D721Med (cell line): ENCODE data around the gene TTI1.

Source experiments
- DNase-seq: peaks from one replicate; pipeline ENCODE4 v3.0.0; 2011; ENCODE audit warnings: low spot score; ENCODE audit not compliant: insufficient read length
- FAIRE-seq: peaks from 2 replicates; lab custom pipeline; 2011; peaks lifted over from hg19 to GRCh38; lab: Jason Lieb, UNC
- CTCF ChIP-seq: IDR thresholded peaks from 2 replicates; pipeline ENCODE4 v1.5.1; 2012; ENCODE audit warnings: mild to moderate bottlenecking, control low read depth; ENCODE audit not compliant: insufficient read depth; ENCODE audit errors: missing control alignments

TTI1 gene

DNA sequence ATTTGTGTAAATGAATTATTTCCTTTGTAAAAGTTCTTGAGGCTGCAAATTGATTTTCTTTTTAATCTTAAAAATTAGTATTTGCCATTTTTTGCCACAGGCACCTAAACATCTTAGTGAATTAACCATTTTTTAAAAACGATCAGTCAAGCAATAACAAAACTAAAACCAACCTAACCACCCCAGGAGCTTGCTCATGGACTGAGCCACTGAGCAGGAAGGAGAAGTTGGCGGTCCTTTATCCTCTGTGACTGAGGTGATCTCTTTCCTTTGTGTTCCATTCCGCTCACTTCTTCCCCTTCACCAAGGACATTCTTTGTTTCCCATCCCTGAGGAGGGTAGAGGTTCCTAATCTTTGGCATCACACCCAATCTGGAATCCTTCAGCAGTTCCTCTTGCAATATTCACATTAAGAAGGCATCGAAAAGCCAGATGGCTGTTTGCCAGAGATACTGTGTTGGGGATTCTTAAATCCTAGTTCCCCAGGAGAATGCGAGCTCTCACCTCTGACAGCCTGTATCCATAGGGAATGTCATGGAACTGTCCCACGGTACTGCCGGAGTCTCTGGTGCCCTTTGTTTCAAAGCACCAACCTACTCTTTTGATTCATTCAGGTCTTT lies 30.8 kb upstream of the TTI1 start:
- no peak for TF ChIP-seq CTCF
- DNase-seq, result no peak
- no peak for FAIRE-seq

GRCh38 chr20:38062890-38063289 lies 29.6 kb upstream of the TTI1 start:
- DNase-seq, result no peak
- TF ChIP-seq CTCF, result no peak
- no peak for FAIRE-seq

DNA sequence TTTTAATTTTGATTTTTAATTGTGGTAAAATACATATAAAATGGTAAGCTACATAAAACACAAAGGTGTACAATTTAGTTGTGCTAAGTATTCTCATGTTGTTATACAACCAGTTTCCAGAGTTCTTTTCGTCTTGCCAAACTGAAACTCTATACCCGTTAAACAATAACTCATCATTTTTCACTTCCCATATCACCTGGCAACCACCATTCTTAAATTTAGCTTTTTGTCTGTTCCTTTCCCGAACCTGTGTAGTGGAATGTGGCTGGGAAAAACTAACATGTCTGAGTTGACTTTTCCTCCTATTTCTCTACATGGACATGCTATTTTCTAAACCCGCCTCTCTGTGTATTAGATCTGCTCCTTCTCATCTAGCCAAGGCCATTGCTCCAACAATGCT lies 27.9 kb upstream of the TTI1 start:
- DNase-seq, result no peak
- no peak for FAIRE-seq
- TF ChIP-seq CTCF, result no peak

DNA sequence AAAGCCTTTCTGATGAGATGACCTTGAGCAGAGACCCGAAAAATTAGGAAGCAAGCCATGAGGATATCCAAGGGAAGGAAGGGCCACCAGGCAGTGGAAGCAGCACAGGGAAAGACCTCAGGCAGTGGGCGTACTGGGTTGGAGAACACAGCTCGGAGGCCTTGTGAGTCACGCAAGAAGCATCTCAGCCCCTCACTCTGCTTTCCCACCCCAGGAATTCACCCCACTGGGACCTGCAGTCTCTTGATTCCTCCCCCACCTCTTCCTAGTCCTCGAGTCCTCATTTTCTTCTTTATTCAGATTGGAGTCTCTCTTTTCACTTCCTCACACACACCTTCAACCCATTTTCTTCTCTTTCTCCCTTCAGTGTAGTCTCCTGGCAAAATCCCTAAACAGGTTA lies 27.3 kb upstream of the TTI1 start:
- no peak for TF ChIP-seq CTCF

DNA sequence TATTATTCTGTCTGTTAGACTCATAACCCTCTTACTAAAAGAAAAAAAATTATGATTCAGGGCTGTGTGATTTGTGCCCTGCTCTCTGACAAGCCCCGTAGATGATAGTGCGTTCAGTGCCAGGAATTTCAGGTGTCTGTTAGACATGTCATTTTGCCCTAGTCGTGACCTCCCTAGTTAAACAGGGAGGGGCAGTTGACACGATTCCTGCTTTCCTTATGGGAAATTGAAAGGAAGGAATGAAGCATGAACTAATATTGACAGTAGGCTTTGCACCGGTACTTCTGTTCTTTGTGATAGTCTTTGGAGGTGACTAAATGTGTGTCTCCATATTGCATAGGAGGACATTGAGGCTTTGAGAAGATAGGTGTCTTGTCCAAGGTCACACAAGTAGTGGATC lies 26.6 kb upstream of the TTI1 start:
- TF ChIP-seq CTCF, result no peak
- FAIRE-seq (no peak), DNase-seq (no peak)

More for the DNA sequence above, 27.3 kb upstream of the TTI1 start:
- FAIRE-seq, result no peak
- DNase-seq, result no peak

DNA sequence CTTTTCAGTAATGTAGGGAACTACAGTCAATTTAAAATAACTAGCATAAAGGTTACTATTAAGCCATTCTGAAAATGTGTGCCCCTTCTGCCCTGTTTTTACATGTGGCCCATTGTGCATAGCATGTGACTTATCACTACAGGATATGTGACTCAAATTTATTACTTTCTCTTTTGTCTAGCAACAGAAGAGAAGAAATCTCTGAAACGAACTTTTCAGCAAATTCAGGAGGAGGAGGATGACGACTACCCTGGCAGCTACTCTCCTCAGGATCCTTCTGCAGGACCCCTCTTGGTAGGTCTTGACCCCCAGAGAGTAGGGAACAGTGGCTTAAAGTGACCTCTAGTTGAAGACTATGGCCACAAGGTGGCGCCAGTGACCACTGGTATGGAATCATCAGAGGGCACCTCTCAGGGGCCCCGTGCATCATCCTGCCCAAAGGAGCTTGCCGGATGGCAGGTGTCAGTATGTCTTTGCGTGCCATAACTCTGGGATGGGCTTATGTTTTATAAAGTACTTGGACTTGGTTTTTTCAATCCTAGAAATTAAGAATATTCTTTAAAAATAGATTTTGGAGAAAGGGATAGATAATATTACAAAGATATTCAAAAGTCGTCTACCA lies 24.2 kb upstream of the TTI1 start:
- DNase-seq, result no peak
- FAIRE-seq, result no peak
- peak; percentile 74 for TF ChIP-seq CTCF

GRCh38 chr20:38055848-38056247 lies 22.6 kb upstream of the TTI1 start:
- FAIRE-seq (no peak), DNase-seq (no peak)
- TF ChIP-seq CTCF, result no peak
